IMR-90 (cell line): Measurements from ENCODE around the gene ASB1. TPM values are rescaled to one million over a fixed set of nuclear protein-coding genes. Genes with fewer than 3 reads are reported as not detected.
A peak's percentile ranks its signal among the peaks of the same experiment; 100 is the strongest.

Source experiments
- ATAC-seq: fragments of 200-7000 bp; cut with Tn5 transposase; 2 replicates; pipeline ENCODE4 v1.9.1; 2020; ENCODE audit warnings: low read depth, mild to moderate bottlenecking, moderate library complexity
- BruUV-seq: library from RNA; stranded (reverse); fragments of 400-500 nt; replicated peaks from 2 replicates; lab custom pipeline; 2021; lab: Mats Ljungman, UMichigan
- CTCF ChIA-PET: fragments of 300-600 bp; formaldehyde crosslinking; extraction: SDS; loops from one replicate; lab custom pipeline; 2021; ENCODE audit warnings: antibody characterized with exemption; lab: Yijun Ruan, JAX
- POLR2A ChIA-PET: fragments of 300-600 bp; sonication (Branson Sonifier 250); formaldehyde crosslinking; loops from one replicate; lab custom pipeline; 2022; ENCODE audit warnings: antibody characterized with exemption; ENCODE audit not compliant: unreplicated experiment; lab: Charles Lee
- DNase-seq: peaks from one replicate; pipeline ENCODE4 v3.0.0; 2013
- H2AFZ ChIP-seq: replicated peaks from 2 replicates; pipeline ENCODE3; 2013; ENCODE audit warnings: low read length, mild to moderate bottlenecking; ENCODE audit not compliant: poor library complexity
- H2AK5ac ChIP-seq: 2 replicates; pipeline ENCODE4 v1.6.1; 2013; ENCODE audit warnings: low read depth, low read length, inconsistent platforms
- H2AK9ac ChIP-seq: replicated peaks from 2 replicates; pipeline ENCODE3; 2013; ENCODE audit warnings: mild to moderate bottlenecking, low read depth, low read length, moderate library complexity; ENCODE audit not compliant: poor library complexity
- H2BK120ac ChIP-seq: 2 replicates; pipeline ENCODE4 v1.6.1; 2013; ENCODE audit warnings: low read depth, low read length, inconsistent platforms
- H2BK15ac ChIP-seq: 3 replicates; pipeline ENCODE4 v1.6.1; 2013; ENCODE audit warnings: low read depth, low read length, inconsistent platforms
- H2BK20ac ChIP-seq: 2 replicates; pipeline ENCODE4 v1.6.1; 2013; ENCODE audit warnings: low read depth, mild to moderate bottlenecking, inconsistent platforms, low read length, moderate library complexity
- H2BK5ac ChIP-seq: 2 replicates; pipeline ENCODE4 v1.6.1; 2013; ENCODE audit warnings: mild to moderate bottlenecking, low read depth, low read length, inconsistent platforms; ENCODE audit not compliant: poor library complexity, severe bottlenecking
- H3K14ac ChIP-seq: replicated peaks from 2 replicates; pipeline ENCODE4 v1.6.1; 2013; ENCODE audit warnings: low read depth, low read length, inconsistent platforms
- H3K18ac ChIP-seq: 2 replicates; pipeline ENCODE4 v1.6.1; 2013; ENCODE audit warnings: low read depth, low read length, control low read depth
- H3K23ac ChIP-seq: 2 replicates; pipeline ENCODE4 v1.6.1; 2013; ENCODE audit warnings: low read depth, low read length, inconsistent platforms
- H3K27ac ChIP-seq: 2 replicates; pipeline ENCODE4 v1.5.1; 2013; ENCODE audit warnings: mild to moderate bottlenecking, control low read depth, low read length; ENCODE audit not compliant: insufficient read depth
- H3K27me3 ChIP-seq: 2 replicates; pipeline ENCODE4 v1.6.1; 2013; ENCODE audit warnings: low read length; ENCODE audit not compliant: control insufficient read depth, insufficient read depth
- H3K36me3 ChIP-seq: 2 replicates; pipeline ENCODE4 v1.6.1; 2013; ENCODE audit warnings: low read length, mixed read lengths; ENCODE audit not compliant: control insufficient read depth, insufficient read depth
- H3K4ac ChIP-seq: 2 replicates; pipeline ENCODE4 v1.6.1; 2013; ENCODE audit warnings: low read depth, low read length, inconsistent platforms
- H3K4me1 ChIP-seq: 2 replicates; pipeline ENCODE4 v1.6.1; 2013; ENCODE audit warnings: low read length, mixed read lengths; ENCODE audit not compliant: control insufficient read depth, insufficient read depth
- H3K4me2 ChIP-seq: 2 replicates; pipeline ENCODE4 v1.6.1; 2013; ENCODE audit warnings: low read depth, mild to moderate bottlenecking, control low read depth, low read length, moderate library complexity
- H3K4me3 ChIP-seq: 2 replicates; pipeline ENCODE4 v1.5.1; 2013; ENCODE audit warnings: low read depth, mild to moderate bottlenecking, control low read depth, low read length, moderate library complexity; ENCODE audit not compliant: insufficient read depth
- H3K56ac ChIP-seq: 2 replicates; pipeline ENCODE4 v1.6.1; 2013; ENCODE audit warnings: low read length, inconsistent platforms; ENCODE audit not compliant: insufficient read depth; ENCODE audit errors: extremely low read depth
- H3K79me1 ChIP-seq, 2 experiments: 2 replicates each; pipeline ENCODE4 v1.6.1; 2013; ENCODE audit warnings: low read length in 2 of 2, inconsistent platforms in 1 of 2, low read depth in 1 of 2
- H3K9ac ChIP-seq: 2 replicates; pipeline ENCODE4 v1.6.1; 2013; ENCODE audit warnings: low read depth, low read length, control low read depth
- H3K9me1 ChIP-seq: 2 replicates; pipeline ENCODE4 v1.6.1; 2013; ENCODE audit warnings: low read length, inconsistent platforms; ENCODE audit not compliant: insufficient read depth
- H3K9me3 ChIP-seq: 2 replicates; pipeline ENCODE4 v1.6.1; 2013; ENCODE audit warnings: low read length; ENCODE audit not compliant: control insufficient read depth, insufficient read depth
- H4K20me1 ChIP-seq: 2 replicates; pipeline ENCODE4 v1.6.1; 2013; ENCODE audit warnings: low read length, inconsistent platforms; ENCODE audit not compliant: insufficient read depth
- H4K5ac ChIP-seq: 2 replicates; pipeline ENCODE4 v1.6.1; 2013; ENCODE audit warnings: mild to moderate bottlenecking, low read depth, low read length, control low read depth
- H4K8ac ChIP-seq, 2 experiments: 2 replicates each; pipeline ENCODE4 v1.6.1; 2013; ENCODE audit warnings: low read depth in 2 of 2, low read length in 2 of 2, control low read depth in 1 of 2, inconsistent platforms in 1 of 2
- H4K91ac ChIP-seq: 2 replicates; pipeline ENCODE4 v1.6.1; 2013; ENCODE audit warnings: low read depth, low read length, inconsistent platforms; ENCODE audit not compliant: insufficient read depth
- ELK1 ChIP-seq: fragments of 150-350 bp; IDR thresholded peaks from 2 replicates; pipeline ENCODE4 v1.6.1; 2016; ENCODE audit warnings: low read depth, mild to moderate bottlenecking, low read length, moderate library complexity, borderline replicate concordance
- MXI1 ChIP-seq: IDR thresholded peaks from 2 replicates; pipeline ENCODE4 v1.6.1; 2012; ENCODE audit warnings: low read depth, mild to moderate bottlenecking, low read length, moderate library complexity, borderline replicate concordance
- RCOR1 ChIP-seq: IDR thresholded peaks from 2 replicates; pipeline ENCODE4 v1.6.1; 2012; ENCODE audit warnings: mild to moderate bottlenecking, low read length, improper control_type of control experiment; ENCODE audit not compliant: insufficient replicate concordance
- WGBS, 2 experiments: methylation state at CpG; one replicate each; pipeline versions ENCODE4 v1.1.5 to v1.1.7; 2013; ENCODE audit warnings: missing lambda C conversion rate in 2 of 2; ENCODE audit not compliant: insufficient read length in 1 of 2; ENCODE audit errors: extremely low coverage in 2 of 2; 5-methylcytosine and 5-hydroxymethylcytosine counted together
- dilution Hi-C: fragments of 300-500 bp; cut with HindIII; formaldehyde crosslinking; loops from one replicate; pipeline ENCODE4 v1.14.3; 2018; ENCODE audit warnings: low sequenced_read_pairs; ENCODE audit not compliant: unreplicated experiment
- in situ Hi-C: fragments of 300-500 bp; cut with MboI; formaldehyde crosslinking; loops from 3 replicates; pipeline ENCODE4 v1.14.3; 2019; ENCODE audit warnings: low sequenced_read_pairs, inconsistent platforms, mixed read lengths
- intact Hi-C: fragments of 100-400 bp; cut with micrococcal nuclease; formaldehyde crosslinking; loops from 2 replicates; pipeline ENCODE4 v1.10.0; 2022
- polyA plus RNA-seq, 3 experiments: library from polyadenylated mRNA; depleted of rRNA; stranded (reverse); fragments of >200 nt; gene quantifications; 2 replicates each; pipeline ENCODE4 v1.2.3, GENCODE V29; 2012; ENCODE audit warnings: low replicate concordance in 1 of 3
- total RNA-seq: library from RNA; depleted of rRNA; stranded (reverse); fragments of >200 nt; gene quantifications from 2 replicates; pipeline ENCODE4 v1.2.3, GENCODE V29; 2012

Gene ASB1
- total and polyA plus RNA-seq, 2 of the 4 experiments (the other 2 are of a cell fraction), result 23.5 to 37.3 TPM

- H3K56ac ChIP-seq, result no peak overlapping the region
- peaks cover 18% of the 10 kb centered on the region for H3K4me1 ChIP-seq
- H3K4me3 ChIP-seq, result no peak overlapping the region
- DNase-seq, result peak; percentile 74
- no peak overlapping the region for H2AFZ ChIP-seq
- H4K5ac ChIP-seq, result no peak overlapping the region
- H3K23ac ChIP-seq, result no peak overlapping the region
- peak overlapping the region; percentile 39; the same call in 1 of the 2 replicates for H3K14ac ChIP-seq
- WGBS, 2 experiments, result no CpG with 5 or more reads among the region's 1 CpG
- H2BK15ac ChIP-seq, result no peak overlapping the region
- H2BK20ac ChIP-seq, result no peak overlapping the region
- H4K8ac ChIP-seq, result 0 out of 4 replicates have a peak overlapping the region, but pooled peaks of 1 of the 2 experiments have one; percentile 38
- no peak overlapping the region; the same call in 1 of the 2 replicates for H3K18ac ChIP-seq
- peaks cover 21% of the 10 kb centered on the region for H3K9me1 ChIP-seq
- no peaks in the 10 kb centered on the region for H3K27me3 ChIP-seq
- peaks cover 3 to 17% of the 10 kb centered on the region in 2 experiments; a peak in 3 of 4 replicates for H3K79me1 ChIP-seq
- BruUV-seq, result no TSS peak
- H2AK5ac ChIP-seq, result no peak overlapping the region
- intact Hi-C loops (no loop called here), in situ Hi-C loops (no loop called here), dilution Hi-C loops (no loop called here)
- no peak overlapping the region for H3K9ac ChIP-seq
- no peak overlapping the region for H3K27ac ChIP-seq
- peak; percentile 80 for ATAC-seq
- TF ChIP-seq RCOR1 (no peak), ELK1 (no peak), MXI1 (no peak)
- no peak overlapping the region for H2AK9ac ChIP-seq
- POLR2A ChIA-PET, result interaction anchor here (0.6 kb wide), 1 partner anchor 187 kb away, joined by 3 read pairs; no protein-coding TSS in a partner anchor
- H4K91ac ChIP-seq, result no peak overlapping the region
- H2BK120ac ChIP-seq, result peak overlapping the region; percentile 63; the same call in 1 of the 2 replicates
- CTCF ChIA-PET, result no interaction called here
- H3K4ac ChIP-seq, result no peak overlapping the region
- no peaks in the 10 kb centered on the region for H4K20me1 ChIP-seq
- H2BK5ac ChIP-seq, result peak overlapping the region; percentile 62
- peaks cover 7% of the 10 kb centered on the region for H3K36me3 ChIP-seq
- no peak overlapping the region for H3K4me2 ChIP-seq
- no peaks in the 10 kb centered on the region for H3K9me3 ChIP-seq
Measured at GRCh38 chr2:238380785-238381184, 45.9 kb upstream of the ASB1 start.
